GM18526 (cell line): ENCODE measurements around the gene SLC2A11.

Source experiments
- POLR2A ChIP-seq: IDR thresholded peaks from 3 replicates; pipeline ENCODE4 v1.6.1; 2011; ENCODE audit not compliant: insufficient read length; ENCODE audit errors: extremely low read depth

SLC2A11 gene

DNA sequence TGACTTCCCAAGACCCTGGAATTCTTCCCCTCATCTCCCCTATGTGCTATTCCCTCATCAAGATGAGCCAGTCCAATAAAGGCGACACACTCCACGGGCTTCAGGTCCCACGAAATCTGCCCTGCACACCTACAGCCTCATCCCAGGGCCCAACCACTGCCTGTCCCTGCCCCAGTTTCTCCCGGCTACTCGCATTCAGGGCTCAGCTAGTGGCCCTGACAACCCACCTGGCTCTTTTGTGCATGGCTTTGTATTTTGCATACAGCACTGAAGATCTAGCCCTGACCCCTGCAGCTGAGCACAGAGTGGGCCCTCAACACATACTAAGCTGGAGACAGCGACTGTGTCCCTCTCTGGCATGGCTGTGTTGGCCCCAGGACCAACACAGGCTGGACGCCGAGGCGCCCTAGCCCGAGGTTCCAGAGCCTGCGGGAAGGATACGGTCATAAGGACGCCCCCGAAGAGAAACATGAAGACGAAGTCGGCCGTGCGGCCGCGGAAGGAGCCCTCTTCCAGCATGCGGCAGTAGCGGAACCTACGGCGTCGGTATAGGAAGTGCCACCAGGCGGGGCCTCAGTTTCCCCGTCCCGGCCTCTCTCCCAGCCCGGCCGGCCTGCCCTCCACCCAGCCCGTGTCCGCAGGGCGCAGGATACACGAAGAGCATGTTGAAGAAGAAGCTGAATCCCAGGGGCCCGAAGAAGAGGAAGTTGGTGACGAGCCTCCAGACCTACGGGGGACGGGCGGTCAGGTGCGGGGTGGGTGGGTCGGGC, 19.6 kb upstream of the SLC2A11 start:
- no peak for TF ChIP-seq POLR2A

DNA sequence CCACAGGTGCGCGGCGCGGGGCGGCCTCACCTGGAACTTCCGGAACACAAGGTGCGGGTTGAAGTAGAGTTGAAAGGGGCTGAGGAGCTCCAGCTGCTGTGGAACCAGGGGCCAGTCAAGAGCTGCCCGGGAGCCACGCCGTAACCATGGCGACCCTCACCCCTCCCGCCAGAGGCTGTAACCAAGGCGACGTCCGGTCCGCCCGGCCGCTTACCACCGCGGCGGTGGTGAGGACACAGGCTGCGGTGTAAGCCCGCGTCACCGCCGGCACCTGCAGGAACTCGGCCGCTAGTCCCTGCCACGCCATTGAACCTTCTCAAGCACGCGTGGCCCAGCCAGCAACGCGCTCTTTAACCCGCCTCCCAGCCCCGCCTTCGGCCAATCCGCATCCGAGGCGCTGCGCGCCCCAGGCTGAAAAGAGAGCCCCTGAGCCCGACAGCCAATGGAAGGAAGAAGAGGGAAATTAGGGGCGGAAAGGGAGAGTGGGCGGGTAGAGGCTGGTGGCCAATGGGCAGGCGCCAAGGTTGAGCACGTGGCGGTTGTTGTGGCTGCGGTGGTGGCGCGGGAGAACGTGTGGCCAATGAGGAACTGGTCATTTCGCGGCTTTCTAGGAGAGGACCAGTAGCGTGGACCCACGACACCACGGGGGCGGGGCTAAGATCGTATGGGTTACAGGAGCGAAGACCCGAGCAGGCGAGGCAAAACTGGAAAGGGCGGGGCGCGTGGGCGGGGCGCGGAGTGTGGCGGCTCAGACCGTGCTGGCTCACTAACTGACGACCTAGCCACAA, 18.8 kb upstream of the SLC2A11 start, which contains the start of gene DERL3:
Gene DERL3, minus strand, starts transcription at position 326 of the 788 bp plus-strand sequence. Its CDS starts 19 bp downstream, at position 307.
- no peak for TF ChIP-seq POLR2A

DNA sequence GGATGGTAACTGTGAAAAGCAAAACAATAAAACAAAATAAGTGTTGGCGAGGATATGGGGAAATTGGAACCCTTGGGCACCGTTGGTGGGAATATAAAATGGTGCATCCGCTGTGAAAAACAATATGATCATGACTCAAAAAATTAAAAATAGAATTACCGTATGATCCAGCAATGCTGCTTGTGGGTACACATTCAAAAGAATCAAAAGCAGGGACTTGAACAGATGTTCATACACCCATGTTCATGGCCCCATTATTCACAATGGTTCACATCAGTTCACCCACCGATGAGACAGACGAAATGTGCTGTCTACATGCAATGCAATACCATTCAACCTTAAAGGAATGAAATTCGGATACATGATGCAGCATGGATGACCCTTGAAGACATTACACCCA, 17.6 kb upstream of the SLC2A11 start:
- TF ChIP-seq POLR2A: no peak

DNA sequence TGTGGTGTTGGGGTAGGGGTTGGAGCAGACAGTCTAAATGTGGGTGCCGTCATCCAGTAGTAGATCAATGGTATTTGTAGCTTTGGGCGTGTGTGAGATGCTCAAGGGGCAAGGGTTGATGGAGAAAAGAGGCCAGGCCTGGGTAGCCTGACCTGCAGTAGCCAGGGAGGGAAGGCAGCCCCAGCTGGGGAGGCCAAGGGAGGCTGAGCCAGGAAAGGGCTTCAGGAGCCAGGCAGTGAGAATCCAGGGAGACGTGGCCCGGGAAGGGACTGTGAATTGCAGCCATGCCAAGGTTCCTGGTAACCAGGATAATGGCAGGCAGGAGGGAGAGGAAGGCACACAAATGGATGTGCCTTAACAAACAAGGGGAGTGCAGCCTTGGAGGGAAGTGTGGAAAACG, 16.4 kb upstream of the SLC2A11 start:
- no peak for TF ChIP-seq POLR2A

DNA sequence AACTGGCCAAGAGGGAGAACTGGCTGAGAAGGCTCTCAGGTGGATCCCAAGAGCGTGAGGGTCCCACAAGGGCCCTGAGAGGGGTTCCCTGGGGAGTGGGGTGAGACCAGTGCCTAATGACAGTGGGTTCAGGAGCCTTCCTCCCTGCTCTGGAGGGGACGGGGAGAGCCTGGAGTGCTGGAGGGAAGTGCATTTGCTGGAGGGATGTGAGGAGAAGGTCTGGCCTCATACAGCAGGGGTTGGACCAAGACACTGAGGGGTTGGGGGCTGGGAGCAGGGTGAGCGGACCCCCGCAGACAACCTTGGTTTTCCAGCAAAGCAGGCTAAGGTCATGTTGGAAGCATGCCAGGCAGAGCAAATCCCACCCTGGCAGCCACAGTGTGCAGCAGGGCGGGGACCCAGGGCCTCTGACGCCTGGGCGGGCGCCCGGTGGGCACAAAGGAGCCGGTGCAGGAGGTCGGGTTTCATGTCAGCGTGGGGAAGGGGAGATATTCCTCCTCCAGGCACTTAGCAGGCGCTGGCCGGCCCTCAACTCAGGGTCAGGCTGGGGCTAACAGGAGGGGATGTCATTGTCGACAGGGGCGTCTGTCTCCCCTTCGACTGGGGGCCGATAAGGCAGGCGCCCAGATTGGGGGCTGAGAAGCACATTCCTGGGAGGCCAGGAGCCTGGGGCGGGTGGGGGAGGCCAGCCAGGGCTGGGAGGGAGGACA, 15.8 kb upstream of the SLC2A11 start:
- TF ChIP-seq POLR2A: no peak

DNA sequence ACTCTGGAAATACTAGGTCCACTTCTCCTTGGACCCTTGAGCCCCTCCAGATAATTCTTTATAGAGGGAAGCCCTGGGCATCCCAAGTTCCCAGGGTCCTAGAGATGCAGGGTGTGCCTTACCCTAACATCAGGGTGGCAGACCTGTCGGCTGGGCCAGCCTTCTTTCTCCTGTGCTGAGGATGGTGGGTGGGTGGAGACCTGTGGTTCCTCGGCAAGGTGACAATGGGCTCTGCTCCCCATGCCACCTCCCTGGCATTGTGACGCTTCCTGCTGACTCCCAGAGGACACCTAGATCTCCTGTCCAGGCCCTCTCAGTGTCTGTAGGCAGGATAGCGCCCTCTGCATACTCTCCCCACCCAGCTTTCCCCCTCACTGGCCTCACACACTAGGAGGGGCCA, 15.1 kb upstream of the SLC2A11 start:
- no peak for TF ChIP-seq POLR2A

DNA sequence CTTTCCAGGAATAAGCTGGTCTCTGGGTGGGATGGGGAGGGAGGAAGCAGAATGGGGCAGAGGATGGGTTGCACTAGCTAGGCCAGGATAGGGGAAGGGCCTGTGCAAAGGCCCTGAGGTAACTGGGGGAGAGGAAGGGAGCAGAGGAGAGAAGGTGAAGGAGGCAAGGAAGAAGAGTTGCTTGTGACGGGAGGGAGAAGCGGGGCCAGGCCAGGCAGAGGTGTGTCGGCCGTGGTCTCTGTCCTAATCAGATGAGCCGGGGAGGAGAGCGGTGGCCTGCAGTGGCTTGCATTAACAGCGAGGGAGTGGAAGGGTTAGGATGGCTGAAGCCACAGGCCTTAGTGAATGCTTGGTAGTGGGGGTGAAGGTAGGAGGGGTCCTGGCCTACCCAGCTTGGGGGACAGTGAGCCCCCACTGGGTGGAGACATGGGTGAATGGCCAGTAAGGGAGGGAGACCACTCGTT, 12.9 kb upstream of the SLC2A11 start:
- TF ChIP-seq POLR2A: no peak

DNA sequence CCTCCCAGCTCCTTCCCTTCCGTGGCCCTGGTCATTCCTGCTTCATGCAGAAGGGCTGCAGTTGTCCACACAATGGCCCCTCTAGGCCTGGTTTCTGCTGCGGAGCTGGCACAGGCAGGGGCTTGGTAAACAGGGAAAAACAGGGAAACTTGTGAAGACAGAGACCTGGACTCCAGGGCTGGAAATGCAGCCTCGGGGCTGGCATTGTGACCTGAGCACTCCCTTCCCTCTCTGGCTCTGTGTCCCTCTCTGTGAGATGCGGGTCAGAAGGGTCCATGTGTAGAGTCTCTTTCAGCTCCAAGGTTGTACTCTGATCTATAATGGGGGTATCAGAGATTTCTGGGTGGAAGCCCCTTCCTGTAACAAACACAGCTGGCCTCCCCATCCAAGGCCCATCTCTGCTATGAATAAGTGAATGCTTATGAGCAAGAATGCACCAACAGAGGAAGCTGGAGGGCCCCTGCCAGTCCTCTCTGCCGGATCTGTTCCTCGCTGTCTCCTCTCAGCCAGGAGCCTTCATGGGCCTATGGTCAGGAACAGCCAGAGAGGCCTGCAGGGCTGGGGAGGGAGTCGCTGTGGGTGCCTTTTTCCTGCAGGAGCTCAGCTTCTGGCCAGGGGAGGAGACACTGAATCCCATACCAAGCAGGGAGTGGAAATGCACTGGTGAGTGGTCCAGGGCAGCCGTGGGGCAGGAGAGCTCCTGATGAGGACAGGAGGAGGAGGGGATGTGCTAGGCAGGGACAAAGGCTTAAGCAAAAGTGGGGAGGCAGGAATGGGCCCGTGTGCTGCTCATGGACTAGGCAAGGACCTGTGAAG, 12.2 kb upstream of the SLC2A11 start:
- no peak for TF ChIP-seq POLR2A

DNA sequence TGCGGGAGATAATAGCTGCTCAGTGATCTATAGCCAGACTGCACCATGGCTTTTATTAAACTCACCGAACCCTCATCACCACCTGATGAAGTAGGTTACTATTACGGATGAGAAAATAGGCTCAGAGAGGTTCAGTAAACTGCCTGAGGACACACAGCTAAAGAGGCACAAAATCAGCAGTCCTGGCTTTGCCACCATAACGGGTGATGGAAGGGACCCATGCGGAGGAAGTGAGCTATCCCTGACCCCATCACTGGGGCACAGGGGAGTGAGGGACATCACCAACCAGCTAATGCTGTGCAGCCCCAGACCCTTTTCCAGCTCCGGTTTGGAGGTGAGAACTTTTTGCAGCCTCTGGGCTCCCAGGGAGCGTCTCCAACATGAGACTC, 11.6 kb upstream of the SLC2A11 start:
- no peak for TF ChIP-seq POLR2A

DNA sequence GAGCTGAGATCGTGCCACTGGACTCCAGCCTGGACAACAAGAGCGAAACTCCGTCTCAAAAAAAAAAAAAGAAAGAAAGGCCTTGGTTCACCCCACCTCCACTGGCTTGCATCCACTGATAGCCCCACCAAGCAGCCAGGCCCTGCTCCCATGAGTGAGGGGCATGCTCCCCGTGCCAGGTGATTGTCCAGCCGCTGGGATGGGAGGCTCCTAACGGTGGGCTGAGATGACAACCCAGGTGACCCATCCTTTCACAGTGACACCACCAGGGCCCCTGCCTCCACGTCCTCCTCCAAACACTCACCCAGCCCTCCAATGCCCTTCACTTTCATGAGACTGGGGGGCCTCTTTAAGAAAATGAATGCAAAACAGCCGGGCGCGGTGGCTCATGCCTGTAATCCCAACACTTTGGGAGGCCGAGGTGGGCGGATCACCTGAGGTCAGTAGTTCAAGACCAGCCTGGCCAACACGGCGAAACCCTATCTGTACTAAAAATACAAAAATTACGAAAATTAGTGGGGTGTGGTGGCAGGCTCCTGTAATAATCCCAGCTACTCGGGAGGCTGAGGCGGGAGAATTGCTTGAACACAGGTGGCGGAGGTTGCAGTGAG, 10.3 kb upstream of the SLC2A11 start:
- TF ChIP-seq POLR2A: no peak

DNA sequence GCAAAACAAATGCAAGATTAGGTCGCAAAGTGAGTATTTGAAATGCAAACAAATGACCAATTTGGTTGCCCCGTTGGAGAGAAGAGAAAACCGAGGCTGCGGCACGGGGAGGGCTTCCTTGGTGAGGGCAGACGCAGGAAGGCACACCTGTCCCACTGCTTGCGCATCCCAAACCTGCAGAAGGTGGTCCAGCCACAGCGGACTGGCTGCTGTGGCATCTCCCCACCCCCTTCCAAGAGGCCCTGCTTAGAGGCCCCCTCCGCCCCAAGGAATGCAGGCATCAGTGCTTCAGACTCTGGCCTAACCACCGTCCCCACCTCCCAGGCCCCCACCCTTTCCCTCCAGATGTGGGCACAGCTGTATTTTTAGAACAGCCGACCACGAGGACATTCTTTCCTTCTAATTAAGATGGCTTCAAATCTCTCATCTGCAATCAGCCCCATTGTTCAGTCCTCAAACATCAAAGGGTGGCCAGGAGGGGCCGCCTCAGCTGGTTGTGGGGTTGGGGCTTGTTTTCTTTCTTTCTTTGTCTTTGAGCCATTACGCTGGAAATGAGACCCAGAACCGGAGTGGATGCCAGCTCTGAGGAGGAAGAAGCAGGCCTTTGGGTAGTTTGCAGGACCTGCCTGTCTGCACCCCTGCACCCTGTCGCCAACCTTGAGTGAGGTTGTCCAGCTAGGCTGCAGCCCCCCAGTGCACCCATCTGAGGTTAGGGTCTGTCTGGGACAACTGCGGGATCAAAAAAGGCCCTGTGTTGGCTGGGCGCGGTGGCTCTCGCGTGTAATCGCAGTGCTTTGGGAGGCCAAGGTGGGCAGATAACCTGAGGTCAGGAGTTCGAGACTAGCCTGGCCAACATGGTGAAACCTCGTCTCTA, 9.4 kb upstream of the SLC2A11 start:
- peak; percentile 14 for TF ChIP-seq POLR2A

DNA sequence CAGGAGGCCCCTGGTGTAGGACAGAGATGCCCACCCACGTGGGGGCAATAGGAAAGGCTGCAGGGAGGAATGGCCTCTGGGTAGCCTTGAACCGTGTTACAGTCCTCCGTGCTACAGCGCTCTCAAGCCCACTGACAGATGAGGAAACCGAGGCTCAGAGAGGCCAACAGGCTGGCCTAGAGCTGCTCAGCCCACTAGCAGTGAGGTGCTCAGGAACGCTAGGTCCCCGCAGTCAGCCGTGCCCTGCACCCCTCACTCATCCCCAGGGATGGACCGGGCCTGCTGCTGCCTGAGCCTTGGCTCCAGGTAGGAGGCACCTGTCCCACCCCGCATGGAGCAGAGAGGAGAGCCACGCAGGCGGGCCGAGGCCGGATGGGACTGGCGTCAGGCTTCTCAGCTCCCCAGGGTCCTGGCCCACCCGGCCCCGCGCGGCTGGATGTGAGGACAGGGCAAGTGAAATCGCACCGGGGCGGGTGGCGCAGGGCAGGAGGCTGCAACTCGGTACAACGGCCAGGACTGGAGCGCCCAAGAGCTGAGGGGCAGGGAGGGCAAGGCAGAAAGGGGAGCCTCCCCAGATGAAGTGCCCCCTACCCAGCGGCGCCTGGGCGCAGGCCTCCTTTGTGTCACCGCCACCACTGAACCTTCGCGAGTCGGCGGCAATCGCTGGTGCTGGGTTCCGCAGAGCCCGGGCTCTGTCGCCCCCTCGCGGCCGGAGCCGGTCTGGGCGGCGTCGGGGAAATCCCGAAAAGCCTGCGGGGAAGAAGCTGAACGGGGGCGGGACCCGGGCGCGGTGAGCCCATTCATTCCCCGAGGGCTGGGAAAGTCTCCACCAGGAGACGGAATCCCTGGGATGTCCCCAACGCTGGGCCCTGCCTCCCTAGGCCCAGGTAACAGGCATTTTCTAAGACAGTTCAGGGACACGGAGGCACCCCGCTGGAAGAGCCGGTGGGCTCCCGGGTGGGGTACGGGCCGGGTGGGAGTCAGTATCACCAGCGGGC, 8.4 kb upstream of the SLC2A11 start:
- TF ChIP-seq POLR2A: no peak
